ENCODE results near the gene GADD45B.

DNA sequence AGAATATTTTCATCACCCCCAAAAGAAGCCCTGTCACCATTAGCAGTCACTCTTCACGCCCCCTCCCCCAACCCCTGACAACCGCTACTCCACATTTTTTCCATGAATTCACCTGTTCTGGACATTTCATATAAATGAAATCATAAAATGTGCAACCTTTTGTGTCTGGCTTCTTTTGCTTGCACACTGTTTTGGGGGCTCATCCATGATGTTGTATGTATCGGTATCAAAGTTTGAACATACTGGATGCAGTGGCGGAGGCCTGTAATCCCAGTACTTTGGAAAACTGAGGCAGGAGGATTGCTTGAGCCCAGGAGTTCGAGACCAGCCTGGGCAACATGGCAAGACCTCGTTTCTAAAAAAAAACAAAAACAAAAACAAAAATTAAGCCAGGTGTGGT is 7.2 kb downstream of the GADD45B start:
- TF ChIP-seq, protein P1, sequence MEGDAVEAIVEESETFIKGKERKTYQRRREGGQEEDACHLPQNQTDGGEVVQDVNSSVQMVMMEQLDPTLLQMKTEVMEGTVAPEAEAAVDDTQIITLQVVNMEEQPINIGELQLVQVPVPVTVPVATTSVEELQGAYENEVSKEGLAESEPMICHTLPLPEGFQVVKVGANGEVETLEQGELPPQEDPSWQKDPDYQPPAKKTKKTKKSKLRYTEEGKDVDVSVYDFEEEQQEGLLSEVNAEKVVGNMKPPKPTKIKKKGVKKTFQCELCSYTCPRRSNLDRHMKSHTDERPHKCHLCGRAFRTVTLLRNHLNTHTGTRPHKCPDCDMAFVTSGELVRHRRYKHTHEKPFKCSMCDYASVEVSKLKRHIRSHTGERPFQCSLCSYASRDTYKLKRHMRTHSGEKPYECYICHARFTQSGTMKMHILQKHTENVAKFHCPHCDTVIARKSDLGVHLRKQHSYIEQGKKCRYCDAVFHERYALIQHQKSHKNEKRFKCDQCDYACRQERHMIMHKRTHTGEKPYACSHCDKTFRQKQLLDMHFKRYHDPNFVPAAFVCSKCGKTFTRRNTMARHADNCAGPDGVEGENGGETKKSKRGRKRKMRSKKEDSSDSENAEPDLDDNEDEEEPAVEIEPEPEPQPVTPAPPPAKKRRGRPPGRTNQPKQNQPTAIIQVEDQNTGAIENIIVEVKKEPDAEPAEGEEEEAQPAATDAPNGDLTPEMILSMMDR (IDR thresholded peaks at IDR 0.05) = no peak
- no peak for TF ChIP-seq POLR2AphosphoS5 (IDR thresholded peaks at IDR 0.05)
- TF ChIP-seq POLR2A (IDR thresholded peaks at IDR 0.05) = no peak
- no peak for TF ChIP-seq EP300 (IDR thresholded peaks at IDR 0.05)

Data from suprapubic skin (tissue), 4 donors.